Mesendoderm (in vitro differentiated cells): ENCODE results near the gene PDAP1.
A peak's percentile ranks its signal among the peaks of the same experiment; 100 is the strongest.

Experiments used
- DNase-seq: peaks from one replicate; pipeline ENCODE4 v3.0.0; 2013
- H2AK5ac ChIP-seq: 2 replicates; pipeline ENCODE4 v1.6.1; 2013; ENCODE audit warnings: low read length, inconsistent platforms
- H2BK120ac ChIP-seq: 2 replicates; pipeline ENCODE4 v1.6.1; 2013; ENCODE audit warnings: low read depth, mild to moderate bottlenecking, low read length, moderate library complexity, mixed read lengths
- H2BK15ac ChIP-seq: replicated peaks from 2 replicates; pipeline ENCODE4 v1.6.1; 2013; ENCODE audit warnings: low read depth, mild to moderate bottlenecking, moderate library complexity
- H2BK5ac ChIP-seq: 2 replicates; pipeline ENCODE4 v1.6.1; 2013; ENCODE audit warnings: low read length, inconsistent platforms
- H3K18ac ChIP-seq: 2 replicates; pipeline ENCODE4 v1.6.1; 2013; ENCODE audit warnings: mild to moderate bottlenecking, low read length, mixed read lengths
- H3K23ac ChIP-seq: one replicate; pipeline ENCODE4 v1.6.1; 2013; ENCODE audit warnings: low read length
- H3K27ac ChIP-seq: 2 replicates; pipeline ENCODE4 v1.5.1; 2013; ENCODE audit warnings: low read depth, mild to moderate bottlenecking, inconsistent platforms, low read length, moderate library complexity
- H3K27me3 ChIP-seq: 2 replicates; pipeline ENCODE4 v1.6.1; 2013; ENCODE audit warnings: low read length, control low read depth, mild to moderate bottlenecking, inconsistent platforms; ENCODE audit not compliant: insufficient read depth, poor library complexity
- H3K36me3 ChIP-seq: 2 replicates; pipeline ENCODE4 v1.6.1; 2013; ENCODE audit warnings: low read length, inconsistent platforms; ENCODE audit not compliant: control insufficient read depth, insufficient read depth
- H3K4ac ChIP-seq: one replicate; pipeline ENCODE4 v1.6.1; 2013; ENCODE audit warnings: low read depth, mild to moderate bottlenecking, low read length, moderate library complexity
- H3K4me1 ChIP-seq: 2 replicates; pipeline ENCODE4 v1.6.1; 2013; ENCODE audit warnings: low read depth, low read length, inconsistent platforms; ENCODE audit not compliant: control insufficient read depth
- H3K4me2 ChIP-seq: 2 replicates; pipeline ENCODE4 v1.6.1; 2013; ENCODE audit warnings: low read length
- H3K4me3 ChIP-seq: 2 replicates; pipeline ENCODE4 v1.5.1; 2013; ENCODE audit warnings: mild to moderate bottlenecking, low read length
- H3K56ac ChIP-seq: one replicate; pipeline ENCODE4 v1.6.1; 2013; ENCODE audit warnings: low read length
- H3K79me1 ChIP-seq: 2 replicates; pipeline ENCODE4 v1.6.1; 2013; ENCODE audit warnings: low read length, inconsistent platforms
- H3K79me2 ChIP-seq: 2 replicates; pipeline ENCODE4 v1.6.1; 2013; ENCODE audit warnings: mild to moderate bottlenecking, low read length; ENCODE audit not compliant: control insufficient read depth, insufficient read depth
- H3K9ac ChIP-seq: 2 replicates; pipeline ENCODE4 v1.6.1; 2013; ENCODE audit warnings: low read length, inconsistent platforms
- H4K5ac ChIP-seq: one replicate; pipeline ENCODE4 v1.6.1; 2013; ENCODE audit warnings: low read length
- H4K8ac ChIP-seq: one replicate; pipeline ENCODE4 v1.6.1; 2013; ENCODE audit warnings: low read depth, mild to moderate bottlenecking, control low read depth, low read length, moderate library complexity
- WGBS: extraction: QIAGEN DNeasy Blood & Tissue Kit; methylation state at CpG from one replicate; pipeline ENCODE4 v1.1.7; 2013; ENCODE audit warnings: low lambda C conversion rate, missing lambda C conversion rate; ENCODE audit not compliant: insufficient coverage; ENCODE audit errors: extremely low coverage; 5-methylcytosine and 5-hydroxymethylcytosine counted together

The PDAP1 gene

DNA sequence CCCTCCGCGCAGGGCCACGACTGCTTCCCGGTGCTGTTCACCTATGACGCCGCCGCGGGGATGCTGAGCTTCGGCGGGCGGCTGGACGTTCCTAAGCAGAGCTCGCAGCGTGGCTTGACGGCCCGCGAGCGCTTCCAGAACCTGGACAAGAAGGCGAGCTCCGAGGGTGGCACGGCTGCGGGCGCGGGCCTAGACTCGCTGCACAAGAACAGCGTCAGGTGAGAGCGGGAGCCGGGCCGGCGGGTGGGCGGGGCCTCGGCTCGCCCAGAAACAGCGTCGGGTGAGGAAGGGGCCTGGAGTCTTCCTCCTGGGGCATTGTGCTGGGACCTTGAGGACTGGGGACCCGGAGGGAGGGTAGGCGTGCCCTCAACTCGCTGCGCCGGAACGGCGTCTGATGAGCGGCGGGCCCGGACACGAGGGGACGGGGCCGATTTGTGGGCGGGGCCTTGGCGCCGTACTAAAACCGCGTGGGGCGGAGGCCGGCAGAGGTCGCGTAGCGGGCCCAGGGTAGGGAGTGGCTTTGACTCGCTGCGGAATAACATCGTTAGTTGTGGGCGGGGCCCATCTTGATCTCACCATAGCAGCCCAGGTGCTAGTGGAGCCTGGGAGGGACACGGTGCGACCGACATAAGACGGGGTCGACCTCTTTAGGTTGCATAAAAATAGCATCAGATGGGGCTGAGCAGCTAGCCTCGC lies 15.6 kb downstream of the PDAP1 start:
- Histone ChIP-seq H3K79me2 (no peaks in the 10 kb centered on the region), H3K36me3 (peaks cover 10% of the 10 kb centered on the region), H4K5ac (no peak overlapping the region), H2BK15ac (no peak overlapping the region), H3K79me1 (no peaks in the 10 kb centered on the region), H2BK5ac (peak overlapping the region; percentile 78), H4K8ac (no peak overlapping the region), H2BK120ac (no peak overlapping the region), H3K4me3 (peak overlapping the region; percentile 64), H3K18ac (no peak overlapping the region), H3K23ac (no peak overlapping the region), H3K4me2 (peak overlapping the region; percentile 84), H3K27ac (peak overlapping the region; percentile 85), H3K9ac (peak overlapping the region; percentile 85), H2AK5ac (no peak overlapping the region), H3K4ac (no peak overlapping the region), H3K56ac (peak overlapping the region; percentile 94), H3K4me1 (no peaks in the 10 kb centered on the region), H3K27me3 (no peaks in the 10 kb centered on the region)
- peak; percentile 94 for DNase-seq
- WGBS, result no CpG with 5 or more reads among the region's 68 CpGs

DNA sequence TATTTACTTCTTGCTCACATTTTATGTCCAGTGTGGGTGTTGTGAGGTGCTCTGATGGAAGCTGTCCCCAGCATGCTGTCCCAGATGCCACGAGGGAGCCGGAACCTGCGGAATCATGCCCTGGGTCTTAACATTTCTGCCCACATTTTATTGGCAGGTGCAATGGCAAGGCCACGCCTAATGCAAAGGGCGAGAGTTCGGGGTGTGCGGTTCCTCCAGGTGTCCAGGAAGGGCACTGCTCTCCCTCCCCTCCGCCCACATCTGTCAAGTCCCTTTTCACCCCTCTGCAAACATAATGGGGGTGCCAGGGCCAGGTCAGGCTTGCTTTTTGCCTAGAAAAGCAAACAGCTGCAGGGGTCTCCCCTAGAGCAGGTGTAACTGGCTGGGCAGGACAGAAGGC lies 16.4 kb downstream of the PDAP1 start:
- H3K4ac ChIP-seq, result no peak overlapping the region
- peaks cover 4% of the 10 kb centered on the region for H3K36me3 ChIP-seq
- no peak overlapping the region for H2AK5ac ChIP-seq
- H3K9ac ChIP-seq, result peak overlapping the region; percentile 85
- H3K4me1 ChIP-seq, result no peaks in the 10 kb centered on the region
- no peaks in the 10 kb centered on the region for H3K79me1 ChIP-seq
- no peak overlapping the region for H2BK5ac ChIP-seq
- no peak overlapping the region for H2BK120ac ChIP-seq
- H3K56ac ChIP-seq, result no peak overlapping the region
- DNase-seq, result no peak
- H3K27me3 ChIP-seq, result no peaks in the 10 kb centered on the region
- H3K27ac ChIP-seq, result no peak overlapping the region
- peak overlapping the region; percentile 84 for H3K4me2 ChIP-seq
- H3K23ac ChIP-seq, result no peak overlapping the region
- no peak overlapping the region for H2BK15ac ChIP-seq
- H4K5ac ChIP-seq, result no peak overlapping the region
- no peak overlapping the region for H4K8ac ChIP-seq
- no peak overlapping the region for H3K4me3 ChIP-seq
- no CpG with 5 or more reads among the region's 8 CpGs for WGBS
- no peak overlapping the region for H3K18ac ChIP-seq
- H3K79me2 ChIP-seq, result no peaks in the 10 kb centered on the region

GRCh38 chr7:99390941-99391602 lies 17.3 kb downstream of the PDAP1 start:
- WGBS, result no CpG with 5 or more reads among the region's 23 CpGs
- Histone ChIP-seq H4K8ac (no peak overlapping the region), H3K27me3 (no peaks in the 10 kb centered on the region), H3K4me3 (no peak overlapping the region), H3K79me2 (no peaks in the 10 kb centered on the region), H3K56ac (no peak overlapping the region), H2BK15ac (no peak overlapping the region), H3K36me3 (peaks cover 2% of the 10 kb centered on the region), H3K79me1 (no peaks in the 10 kb centered on the region), H2BK5ac (no peak overlapping the region), H3K4ac (no peak overlapping the region), H3K23ac (no peak overlapping the region), H4K5ac (no peak overlapping the region), H3K27ac (no peak overlapping the region), H3K4me2 (no peak overlapping the region), H2BK120ac (no peak overlapping the region), H3K9ac (no peak overlapping the region), H3K4me1 (no peaks in the 10 kb centered on the region), H3K18ac (no peak overlapping the region), H2AK5ac (no peak overlapping the region)
- no peak for DNase-seq

DNA sequence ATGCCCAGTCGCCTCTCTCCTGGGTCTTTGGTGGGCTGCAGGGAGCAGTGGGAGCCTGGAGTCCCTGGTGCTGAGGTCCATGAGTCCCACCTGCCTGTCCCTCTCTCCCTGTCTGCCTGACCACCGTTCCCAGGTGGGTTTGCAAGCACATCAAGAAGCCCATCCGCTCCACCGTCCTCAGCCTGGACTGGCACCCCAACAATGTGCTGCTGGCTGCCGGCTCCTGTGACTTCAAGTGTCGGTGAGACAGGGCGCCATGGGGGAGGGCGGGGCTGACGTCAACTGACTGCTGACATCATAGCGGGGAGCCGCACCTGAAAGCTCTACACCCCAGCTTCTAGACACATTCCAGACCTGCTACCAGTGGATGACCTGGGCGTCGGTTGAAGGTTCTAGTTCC lies 18.6 kb downstream of the PDAP1 start:
- no peak overlapping the region for H3K4ac ChIP-seq
- no peak overlapping the region for H2BK15ac ChIP-seq
- H3K79me2 ChIP-seq, result no peaks in the 10 kb centered on the region
- no peak overlapping the region for H3K9ac ChIP-seq
- H3K4me3 ChIP-seq, result no peak overlapping the region
- no peaks in the 10 kb centered on the region for H3K27me3 ChIP-seq
- no peak overlapping the region for H4K8ac ChIP-seq
- H2BK5ac ChIP-seq, result no peak overlapping the region
- H3K4me1 ChIP-seq, result no peaks in the 10 kb centered on the region
- WGBS, result no CpG with 5 or more reads among the region's 13 CpGs
- H3K4me2 ChIP-seq, result no peak overlapping the region
- H3K23ac ChIP-seq, result no peak overlapping the region
- no peak overlapping the region for H2BK120ac ChIP-seq
- no peak overlapping the region for H4K5ac ChIP-seq
- no peak overlapping the region for H3K27ac ChIP-seq
- DNase-seq, result no peak
- H3K56ac ChIP-seq, result no peak overlapping the region
- H3K79me1 ChIP-seq, result no peaks in the 10 kb centered on the region
- no peak overlapping the region for H3K18ac ChIP-seq
- H3K36me3 ChIP-seq, result peaks cover under 1% of the 10 kb centered on the region
- H2AK5ac ChIP-seq, result no peak overlapping the region

DNA sequence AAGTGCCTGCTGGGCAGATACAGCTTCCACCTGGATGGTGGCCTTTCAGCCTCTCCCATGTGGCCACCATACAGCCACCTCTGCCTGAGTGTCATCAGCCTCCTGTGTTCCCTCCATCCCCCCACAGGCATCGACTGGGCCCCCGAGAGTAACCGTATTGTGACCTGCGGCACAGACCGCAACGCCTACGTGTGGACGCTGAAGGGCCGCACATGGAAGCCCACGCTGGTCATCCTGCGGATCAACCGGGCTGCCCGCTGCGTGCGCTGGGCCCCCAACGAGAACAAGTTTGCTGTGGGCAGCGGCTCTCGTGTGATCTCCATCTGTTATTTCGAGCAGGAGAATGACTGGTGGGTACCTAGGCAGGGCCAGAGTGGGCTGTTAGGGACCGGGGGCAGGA lies 20.5 kb downstream of the PDAP1 start:
- Histone ChIP-seq H2BK5ac (no peak overlapping the region), H3K4me3 (no peak overlapping the region), H3K36me3 (no peaks in the 10 kb centered on the region), H3K79me2 (no peaks in the 10 kb centered on the region), H3K4me2 (no peak overlapping the region), H3K23ac (no peak overlapping the region), H3K4me1 (no peaks in the 10 kb centered on the region), H3K9ac (no peak overlapping the region), H3K4ac (no peak overlapping the region), H2BK120ac (no peak overlapping the region), H3K56ac (no peak overlapping the region), H2AK5ac (no peak overlapping the region), H3K27me3 (no peaks in the 10 kb centered on the region), H3K27ac (no peak overlapping the region), H3K18ac (no peak overlapping the region), H4K8ac (no peak overlapping the region), H4K5ac (no peak overlapping the region), H2BK15ac (no peak overlapping the region), H3K79me1 (peaks cover 8% of the 10 kb centered on the region)
- no CpG with 5 or more reads among the region's 20 CpGs for whole genome bisulfite sequencing
- DNase-seq, result no peak
